ENCODE data around the gene ARL13A.
"Not testable (repeated sequence)": the region's sequence is repeated elsewhere in the genome, so short reads cannot be mapped to it uniquely, and the experiment has no call there.

Gene ARL13A

DNA sequence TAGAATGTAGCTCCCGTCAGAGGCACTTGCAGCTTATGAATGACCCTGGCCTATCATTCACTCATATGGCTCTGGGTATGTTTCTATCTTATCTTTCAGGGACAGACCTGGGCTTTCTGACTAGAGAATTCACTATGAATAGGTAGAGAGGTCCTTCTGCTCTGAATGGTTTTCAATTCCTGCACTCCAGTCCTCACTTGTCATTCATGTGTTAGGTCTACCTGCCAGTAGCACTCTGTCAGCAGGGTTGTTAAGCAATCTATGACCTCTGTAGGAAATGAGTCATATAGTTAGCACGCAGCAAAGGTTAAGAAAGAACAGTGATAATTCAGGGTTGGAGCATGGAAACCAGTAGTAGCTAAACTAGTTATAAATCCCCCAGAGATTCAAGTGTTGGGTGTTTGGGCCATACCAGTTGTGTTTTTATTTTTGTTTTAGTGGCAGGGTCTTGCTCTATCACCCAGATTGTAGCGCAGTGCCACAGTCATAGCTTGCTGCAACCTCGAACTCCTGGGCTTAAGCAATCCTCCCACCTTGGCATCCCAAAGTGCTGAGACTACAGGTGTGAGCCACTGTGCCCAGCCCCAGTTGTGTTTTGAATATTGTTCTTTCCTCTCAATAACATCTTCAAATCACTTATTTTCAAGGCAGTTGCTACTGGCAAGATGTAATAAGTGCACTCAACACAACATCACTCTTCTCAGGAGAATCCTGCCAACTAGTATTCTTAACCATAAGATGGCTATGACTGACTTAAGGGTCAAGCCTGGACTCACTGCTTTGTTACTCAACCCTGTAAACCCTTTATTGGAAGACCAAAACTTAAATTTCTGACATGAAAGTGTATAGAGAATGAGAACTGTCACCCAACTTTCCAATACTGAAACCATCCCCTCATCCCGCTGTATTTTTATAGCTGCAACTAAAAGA lies 25.1 kb downstream of the ARL13A start:
- no peak for DNase-seq

DNA sequence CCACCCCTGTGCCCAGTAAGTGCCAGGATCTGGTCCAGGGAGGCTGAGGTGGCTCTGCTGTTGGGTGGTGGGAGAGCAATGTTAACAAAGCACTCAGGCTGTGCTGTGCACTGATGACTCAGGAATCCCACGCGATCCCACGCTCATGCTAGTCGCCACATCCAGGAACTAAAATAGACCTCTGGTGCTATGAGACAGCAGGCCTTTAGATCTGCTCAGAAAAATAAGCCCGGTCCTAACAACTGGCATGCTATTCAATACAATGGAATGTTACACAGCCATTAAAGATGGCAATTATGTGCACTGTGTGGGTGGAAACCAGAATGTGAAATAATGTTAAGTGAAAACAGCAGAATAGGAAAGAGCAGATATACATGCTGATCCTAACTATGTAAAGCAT lies 26.0 kb downstream of the ARL13A start:
- no peak for DNase-seq

DNA sequence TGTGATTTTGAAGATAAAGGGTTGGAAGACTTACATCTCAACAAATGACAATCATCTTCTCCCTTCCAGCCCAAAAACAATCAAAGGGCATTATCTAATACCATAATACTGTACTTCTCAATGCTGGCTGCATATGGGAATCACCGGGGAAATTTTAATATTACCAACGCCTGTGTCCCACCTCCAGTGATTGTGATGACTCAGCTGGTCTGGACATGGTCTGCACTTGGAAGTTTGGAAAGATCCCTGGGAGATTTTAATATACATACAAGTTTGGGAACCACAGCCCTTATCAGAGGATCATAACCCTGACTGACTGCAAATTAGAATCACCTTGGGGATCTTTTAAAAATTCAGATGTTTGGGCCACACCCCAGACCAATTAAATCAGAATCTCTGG lies 29.9 kb downstream of the ARL13A start:
- DNase-seq = no peak

DNA sequence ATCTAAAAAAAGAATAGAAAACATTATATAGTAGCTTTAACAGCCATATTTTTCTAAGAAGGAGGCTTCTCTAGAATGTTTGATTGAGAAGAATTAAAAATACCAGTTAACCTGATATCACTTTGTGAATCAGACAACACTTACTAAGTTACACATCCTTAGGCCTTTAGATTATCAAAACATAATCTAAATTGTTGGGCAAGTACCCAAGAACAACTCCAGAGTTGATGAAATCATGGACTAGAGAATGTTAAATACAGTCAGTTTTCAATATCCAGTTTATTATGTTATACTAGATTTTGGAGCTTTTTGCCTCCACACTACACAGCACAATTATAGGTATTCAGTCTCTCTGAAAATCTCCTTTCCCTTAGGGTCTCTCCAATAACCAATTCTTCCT lies 39.6 kb downstream of the ARL13A start:
- no peak for DNase-seq

DNA sequence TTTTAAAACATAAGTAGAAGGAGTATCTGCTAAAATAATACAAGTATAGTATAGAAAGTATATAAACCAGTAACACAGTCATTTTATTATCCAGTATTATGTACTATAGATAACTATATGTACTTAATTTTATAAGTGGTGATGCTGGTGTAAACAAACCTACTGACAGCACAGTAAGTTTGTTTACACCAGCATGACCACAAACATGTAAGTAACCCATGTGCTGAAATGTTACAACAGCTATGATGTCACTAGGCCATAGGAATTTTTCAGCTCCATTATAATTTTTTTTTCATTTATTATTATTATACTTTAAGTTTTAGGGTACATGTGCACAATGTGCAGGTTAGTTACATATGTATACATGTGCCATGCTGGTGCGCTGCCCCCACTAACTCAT lies 42.5 kb downstream of the ARL13A start:
- not testable (repeated sequence) for DNase-seq

DNA sequence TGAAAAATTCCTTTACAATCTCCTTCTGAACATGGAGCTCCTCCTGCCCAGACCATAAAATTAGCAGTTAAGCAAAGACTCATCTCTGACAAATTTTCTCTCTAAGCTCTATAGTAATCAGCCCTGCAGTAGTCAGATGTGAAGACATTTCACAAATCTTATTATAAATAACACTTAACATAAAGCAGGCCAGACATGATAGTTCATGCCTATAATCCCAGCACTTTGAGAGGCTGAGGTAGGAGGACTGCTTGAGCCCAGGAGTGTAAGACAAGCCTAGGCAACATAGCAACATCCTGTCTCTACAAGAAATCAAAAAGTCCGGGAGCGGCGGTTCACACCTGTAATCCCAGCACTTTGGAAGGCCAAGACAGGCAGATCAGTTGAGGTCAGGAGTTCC lies 52.5 kb downstream of the ARL13A start:
- no peak for DNase-seq

DNA sequence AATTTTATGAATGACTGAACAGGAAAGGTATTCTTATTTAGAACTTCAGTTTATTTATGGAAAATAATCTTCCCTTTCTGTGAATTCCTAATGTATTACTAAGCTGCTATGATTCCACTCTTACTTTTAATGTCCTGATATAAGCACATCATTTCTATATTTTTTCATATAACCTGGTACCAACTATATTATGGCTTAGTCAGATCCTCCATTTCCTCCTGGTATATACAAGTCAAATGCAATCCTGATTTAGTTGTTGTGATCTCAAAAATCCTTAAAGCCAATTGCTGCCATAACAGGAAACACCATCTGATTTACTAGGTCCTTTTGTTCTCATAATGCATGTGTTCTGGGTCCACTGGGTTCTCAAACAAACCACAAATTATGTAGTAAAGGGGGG lies 55.6 kb downstream of the ARL13A start:
- no peak for DNase-seq

DNA sequence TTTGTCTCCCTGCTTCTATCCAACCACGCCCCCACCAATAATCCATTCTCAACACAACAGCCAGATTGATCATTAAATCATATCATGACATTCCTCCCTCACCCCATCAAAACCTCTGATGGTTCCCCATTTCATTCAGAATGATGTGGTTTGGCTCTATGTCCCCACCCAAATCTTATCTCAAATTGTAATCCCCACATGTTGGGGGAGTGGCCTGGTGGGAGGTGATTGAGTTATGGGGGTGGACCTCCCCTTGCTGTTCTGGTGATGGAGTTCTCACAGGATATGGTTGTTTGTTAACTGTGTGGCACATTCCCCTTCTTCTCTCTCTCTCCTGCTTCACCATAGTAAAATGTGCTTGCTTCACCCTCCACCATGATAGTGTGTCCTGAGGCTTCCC lies 59.1 kb downstream of the ARL13A start:
- DNase-seq = no peak

DNA sequence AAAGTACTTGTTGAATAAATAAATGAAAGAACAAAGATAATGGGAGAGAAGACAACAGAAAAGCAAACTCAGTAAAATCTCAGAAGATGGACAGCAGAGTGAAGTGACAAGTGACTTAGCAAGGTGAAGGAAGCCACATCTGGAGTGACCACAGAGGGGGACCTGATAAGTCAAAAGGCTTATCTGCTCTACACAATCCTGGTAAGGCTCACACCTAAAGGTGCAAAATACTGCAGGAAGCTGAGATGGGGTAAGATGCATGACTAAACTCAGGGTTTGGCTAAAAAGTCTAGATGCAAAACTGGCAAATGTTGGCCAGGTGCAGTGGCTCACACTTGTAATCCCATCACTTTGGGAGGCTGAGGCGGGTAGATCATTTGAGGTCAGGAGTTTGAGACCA lies 60.2 kb downstream of the ARL13A start:
- DNase-seq = no peak

DNA sequence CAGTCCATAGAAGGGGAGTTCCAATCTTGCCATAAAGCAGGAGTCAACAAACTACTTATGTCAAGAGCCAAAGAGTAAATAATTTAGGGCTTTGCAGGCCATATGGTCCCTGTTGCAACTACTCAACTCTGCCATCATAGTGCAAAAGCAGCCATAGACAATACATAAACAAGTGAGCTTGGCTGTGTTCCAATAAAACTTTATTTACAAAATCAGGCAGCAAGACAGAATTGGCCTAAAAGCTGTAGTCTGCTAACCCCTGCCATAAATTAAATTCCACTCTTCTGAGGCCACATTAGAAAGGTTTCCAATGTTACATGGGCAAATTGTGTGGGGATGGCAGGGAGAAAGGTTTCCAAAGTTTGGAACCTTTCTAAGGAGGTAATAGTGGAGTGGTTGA lies 67.7 kb downstream of the ARL13A start:
- no peak for DNase-seq

DNA sequence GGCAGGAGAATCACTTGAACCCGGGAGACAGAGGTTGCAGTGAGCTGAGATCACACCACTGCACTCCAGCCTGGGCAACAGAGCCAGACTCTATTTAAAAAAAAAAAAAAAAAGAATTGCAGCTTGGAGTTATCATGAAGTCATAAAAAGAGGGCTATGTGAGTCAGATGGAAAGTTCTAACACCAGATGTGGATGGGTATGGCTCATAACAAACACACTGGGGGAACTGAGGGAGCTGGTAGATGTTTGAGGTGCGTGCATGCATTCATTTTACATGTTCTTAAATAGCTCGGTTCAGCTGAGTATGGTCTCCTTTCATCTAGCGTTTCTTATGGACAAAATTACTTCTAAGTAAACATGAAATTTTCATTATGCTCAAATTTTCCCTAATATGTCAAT lies 70.7 kb downstream of the ARL13A start:
- no peak for DNase-seq

Measured in right hindlimb (tissue), 1 donor.